NT2/D1 (cell line): ENCODE results near the gene BIRC3.

ENCODE experiments used
- SUZ12 ChIP-seq: IDR thresholded peaks from 2 replicates; pipeline ENCODE4 v1.6.1; 2011; ENCODE audit not compliant: insufficient read length, insufficient read depth; ENCODE audit errors: extremely low read depth
- YY1 ChIP-seq: IDR thresholded peaks from 2 replicates; pipeline ENCODE4 v1.6.1; 2011; ENCODE audit not compliant: insufficient read length, insufficient read depth
- ZNF274 ChIP-seq: IDR thresholded peaks from 2 replicates; pipeline ENCODE4 v1.6.1; 2011; ENCODE audit warnings: mild to moderate bottlenecking, low read depth, low read length

GRCh38 chr11:102320679-102321078, 3.4 kb downstream of the BIRC3 start:
- no peak for TF ChIP-seq ZNF274
- TF ChIP-seq YY1 = no peak
- no peak for TF ChIP-seq SUZ12
